Calu3 (cell line): ENCODE data around the gene CNGA2. TPM values are rescaled to one million over a fixed set of nuclear protein-coding genes. Genes with fewer than 3 reads are reported as not detected.

Experiments used
- BruUV-seq: library from RNA; stranded (reverse); fragments of 400-500 nt; replicated peaks from 2 replicates; lab custom pipeline; 2021; lab: Mats Ljungman, UMichigan
- CTCF ChIA-PET: fragments of 300-600 bp; sonication (Branson Sonifier 250); formaldehyde crosslinking; loops from one replicate; lab custom pipeline; 2022; ENCODE audit warnings: antibody characterized with exemption; lab: Charles Lee
- DNase-seq: peaks from one replicate; pipeline ENCODE4 v3.0.0; 2022
- H3K27ac Mint-ChIP-seq: one replicate; pipeline ENCODE4 v1.8.0; 2022; ENCODE audit warnings: mixed read lengths; ENCODE audit not compliant: unreplicated experiment
- H3K27me3 Mint-ChIP-seq: one replicate; pipeline ENCODE4 v1.8.0; 2022; ENCODE audit warnings: mixed read lengths; ENCODE audit not compliant: unreplicated experiment
- H3K36me3 Mint-ChIP-seq: one replicate; pipeline ENCODE4 v1.8.0; 2022; ENCODE audit warnings: mild to moderate bottlenecking, moderate library complexity, mixed read lengths; ENCODE audit not compliant: insufficient read depth, unreplicated experiment
- H3K4me1 Mint-ChIP-seq: one replicate; pipeline ENCODE4 v1.8.0; 2022; ENCODE audit warnings: mild to moderate bottlenecking, low read depth, mixed read lengths; ENCODE audit not compliant: unreplicated experiment
- H3K4me3 Mint-ChIP-seq: one replicate; pipeline ENCODE4 v1.8.0; 2022; ENCODE audit warnings: mild to moderate bottlenecking, low read depth, moderate library complexity, mixed read lengths; ENCODE audit not compliant: unreplicated experiment
- H3K9me3 Mint-ChIP-seq: one replicate; pipeline ENCODE4 v1.8.0; 2022; ENCODE audit warnings: low read depth, mixed read lengths; ENCODE audit not compliant: unreplicated experiment
- intact Hi-C: fragments of 100-400 bp; cut with micrococcal nuclease; formaldehyde crosslinking; loops from one replicate; pipeline ENCODE4 v1.10.0; 2022; ENCODE audit not compliant: unreplicated experiment
- total RNA-seq: library from RNA; stranded (reverse); gene quantifications from 2 replicates; pipeline ENCODE4 v1.2.3, GENCODE V29; 2022
- TF ChIP-seq, protein P1 (sequence below): fragments of 200-600 bp; IDR thresholded peaks from one replicate; pipeline ENCODE4 v1.8.0; 2022; ENCODE audit warnings: antibody characterized with exemption; ENCODE audit not compliant: unreplicated experiment

The CNGA2 gene
- total RNA-seq, 1 experiment from 2014 or later: not detected

DNA sequence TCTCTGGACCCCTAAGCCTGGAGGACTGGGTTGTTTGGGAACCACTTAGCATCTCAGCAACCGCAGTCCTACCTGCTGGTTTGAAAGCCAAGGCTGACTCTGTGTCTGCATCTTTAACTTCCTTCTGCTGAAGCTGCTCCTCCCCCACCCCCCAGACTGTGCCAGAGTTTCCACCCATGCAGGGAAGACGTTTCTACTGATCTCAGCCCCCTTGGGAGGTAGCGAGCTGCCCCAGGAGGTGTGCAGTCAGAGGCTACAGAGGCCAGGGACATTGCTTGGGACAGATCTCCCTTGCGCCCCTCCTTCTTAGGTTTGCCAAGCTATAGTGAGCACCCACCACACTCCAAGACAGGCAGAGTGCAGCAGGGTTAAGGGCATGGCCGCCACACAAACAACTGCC lies 23.4 kb upstream of the CNGA2 start:
- no peak overlapping the region for H3K4me3 Mint-ChIP-seq
- TF ChIP-seq, protein P1, sequence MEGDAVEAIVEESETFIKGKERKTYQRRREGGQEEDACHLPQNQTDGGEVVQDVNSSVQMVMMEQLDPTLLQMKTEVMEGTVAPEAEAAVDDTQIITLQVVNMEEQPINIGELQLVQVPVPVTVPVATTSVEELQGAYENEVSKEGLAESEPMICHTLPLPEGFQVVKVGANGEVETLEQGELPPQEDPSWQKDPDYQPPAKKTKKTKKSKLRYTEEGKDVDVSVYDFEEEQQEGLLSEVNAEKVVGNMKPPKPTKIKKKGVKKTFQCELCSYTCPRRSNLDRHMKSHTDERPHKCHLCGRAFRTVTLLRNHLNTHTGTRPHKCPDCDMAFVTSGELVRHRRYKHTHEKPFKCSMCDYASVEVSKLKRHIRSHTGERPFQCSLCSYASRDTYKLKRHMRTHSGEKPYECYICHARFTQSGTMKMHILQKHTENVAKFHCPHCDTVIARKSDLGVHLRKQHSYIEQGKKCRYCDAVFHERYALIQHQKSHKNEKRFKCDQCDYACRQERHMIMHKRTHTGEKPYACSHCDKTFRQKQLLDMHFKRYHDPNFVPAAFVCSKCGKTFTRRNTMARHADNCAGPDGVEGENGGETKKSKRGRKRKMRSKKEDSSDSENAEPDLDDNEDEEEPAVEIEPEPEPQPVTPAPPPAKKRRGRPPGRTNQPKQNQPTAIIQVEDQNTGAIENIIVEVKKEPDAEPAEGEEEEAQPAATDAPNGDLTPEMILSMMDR: no peak
- H3K27me3 Mint-ChIP-seq: peaks cover 7% of the 10 kb centered on the region
- H3K4me1 Mint-ChIP-seq: no peaks in the 10 kb centered on the region
- intact Hi-C loops: loop anchor here (5.0 kb wide), 1 partner anchor 1106 kb away; no protein-coding TSS in a partner anchor
- no peaks in the 10 kb centered on the region for H3K9me3 Mint-ChIP-seq
- H3K27ac Mint-ChIP-seq: no peak overlapping the region
- no peak for DNase-seq
- no peaks in the 10 kb centered on the region for H3K36me3 Mint-ChIP-seq
- CTCF ChIA-PET: no interaction called here
- BruUV-seq: no TSS peak

DNA sequence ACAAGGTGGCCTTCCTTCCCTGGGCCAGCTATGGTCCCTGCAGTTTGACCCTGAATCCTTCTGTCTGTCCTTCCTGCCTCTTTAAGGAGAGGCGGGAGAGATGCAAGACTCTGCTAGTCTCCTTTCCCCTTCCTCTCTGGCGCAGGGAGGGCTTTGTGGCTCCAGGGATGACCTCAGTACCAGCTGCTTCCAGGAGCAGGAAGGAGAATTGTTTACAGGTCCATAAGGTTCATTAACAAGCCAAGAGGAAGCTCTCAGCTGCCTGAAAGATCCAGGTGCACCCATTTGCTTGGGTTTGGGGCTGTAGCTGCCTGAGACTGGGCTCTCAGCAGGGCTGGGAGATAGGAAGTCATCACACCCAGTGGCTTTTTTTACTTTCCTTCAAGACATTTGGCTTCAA lies 22.8 kb upstream of the CNGA2 start:
- intact Hi-C loops: loop anchor here (5.0 kb wide), 1 partner anchor 1106 kb away; no protein-coding TSS in a partner anchor
- no peak overlapping the region for H3K4me3 Mint-ChIP-seq
- no peaks in the 10 kb centered on the region for H3K4me1 Mint-ChIP-seq
- no peak for DNase-seq
- BruUV-seq: no TSS peak
- H3K27me3 Mint-ChIP-seq: peaks cover 13% of the 10 kb centered on the region
- H3K36me3 Mint-ChIP-seq: no peaks in the 10 kb centered on the region
- CTCF ChIA-PET: no interaction called here
- H3K27ac Mint-ChIP-seq: no peak overlapping the region
- TF ChIP-seq, protein P1: no peak
- H3K9me3 Mint-ChIP-seq: no peaks in the 10 kb centered on the region

DNA sequence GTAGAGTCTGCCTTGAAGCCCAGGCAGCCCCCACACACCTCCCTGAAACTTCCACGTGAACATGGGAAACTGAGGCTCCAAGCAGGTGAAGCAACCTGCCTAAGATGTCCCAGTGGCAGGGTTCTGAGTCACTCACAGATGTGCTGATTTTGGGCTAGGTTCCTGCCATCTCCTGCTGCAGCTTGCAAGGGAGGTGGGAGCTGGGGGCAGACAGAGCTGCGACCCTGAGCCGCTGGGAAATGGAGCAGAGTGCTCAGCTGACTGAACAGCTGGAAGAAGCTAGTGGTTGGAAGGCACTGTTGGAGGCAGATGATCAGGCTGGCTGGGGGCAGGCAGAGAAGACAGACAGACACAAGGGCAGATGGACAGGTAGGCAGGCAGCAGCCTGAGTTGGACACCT lies 22.3 kb upstream of the CNGA2 start:
- H3K9me3 Mint-ChIP-seq: no peaks in the 10 kb centered on the region

DNA sequence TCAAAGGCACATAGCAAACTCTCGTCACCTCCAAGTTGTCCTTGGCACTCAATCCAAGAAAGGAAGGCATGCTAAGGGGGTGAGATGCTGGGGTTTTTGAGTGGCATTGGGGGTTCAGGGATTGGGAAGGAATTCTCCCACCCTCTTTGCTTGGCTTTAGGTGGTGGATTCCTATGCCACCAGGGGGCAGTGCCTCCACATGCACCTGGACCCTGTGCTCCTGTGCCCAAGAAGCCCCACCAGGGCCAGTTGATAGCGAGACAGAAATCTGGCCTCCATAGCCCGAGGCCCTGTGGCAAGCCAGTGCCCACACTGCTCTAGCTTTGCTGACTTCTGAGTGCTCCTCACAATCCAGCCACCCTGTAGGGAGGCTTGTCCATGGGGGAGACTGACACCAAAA lies 20.7 kb upstream of the CNGA2 start:
- peaks cover 34% of the 10 kb centered on the region for H3K27me3 Mint-ChIP-seq
- CTCF ChIA-PET: interaction anchor here (0.7 kb wide), 1 partner anchor 1451 kb away, joined by 3 read pairs; no protein-coding TSS in a partner anchor

More for the DNA sequence above, 22.3 kb upstream of the CNGA2 start:
- no peaks in the 10 kb centered on the region for H3K4me1 Mint-ChIP-seq
- no peak overlapping the region for H3K4me3 Mint-ChIP-seq
- DNase-seq: no peak
- peaks cover 18% of the 10 kb centered on the region for H3K27me3 Mint-ChIP-seq
- TF ChIP-seq, protein P1: no peak
- intact Hi-C loops: loop anchor here (5.0 kb wide), 1 partner anchor 1105 kb away; no protein-coding TSS in a partner anchor
- CTCF ChIA-PET: interaction anchor here (1.0 kb wide), 1 partner anchor 37 kb away, joined by 5 read pairs; no protein-coding TSS in a partner anchor
- BruUV-seq: no TSS peak
- H3K27ac Mint-ChIP-seq: no peak overlapping the region
- no peaks in the 10 kb centered on the region for H3K36me3 Mint-ChIP-seq

More for the DNA sequence above, 20.7 kb upstream of the CNGA2 start:
- H3K27ac Mint-ChIP-seq: no peak overlapping the region
- BruUV-seq: no TSS peak
- peak; percentile 62 for DNase-seq
- no peak overlapping the region for H3K4me3 Mint-ChIP-seq
- no peaks in the 10 kb centered on the region for H3K36me3 Mint-ChIP-seq
- H3K4me1 Mint-ChIP-seq: no peaks in the 10 kb centered on the region
- H3K9me3 Mint-ChIP-seq: no peaks in the 10 kb centered on the region
- TF ChIP-seq, protein P1: peak; percentile 56
- intact Hi-C loops: loop anchor here (5.0 kb wide), 1 partner anchor 1103 kb away; no protein-coding TSS in a partner anchor
